HEK293T (cell line): Measurements from ENCODE around the gene HIPK4.

Experiments
- CTCF ChIA-PET: fragments of 350-600 bp; formaldehyde crosslinking; extraction: SDS; loops from one replicate; lab custom pipeline; 2021; ENCODE audit warnings: antibody characterized with exemption, inconsistent platforms; lab: Yijun Ruan, JAX
- POLR2A ChIA-PET: fragments of 350-600 bp; formaldehyde crosslinking; extraction: SDS; loops from one replicate; lab custom pipeline; 2020; ENCODE audit warnings: antibody characterized with exemption, inconsistent platforms; lab: Yijun Ruan, JAX
- DNase-seq: peaks from one replicate; pipeline ENCODE4 v3.0.0; 2012; ENCODE audit warnings: mixed read lengths; ENCODE audit errors: extremely low spot score
- ARNT ChIP-seq: fragments of 450-650 bp; IDR thresholded peaks from 2 replicates; pipeline ENCODE4 v1.6.1; 2017; ENCODE audit warnings: mild to moderate bottlenecking
- BHLHE40 ChIP-seq: fragments of 450-650 bp; IDR thresholded peaks from 2 replicates; pipeline ENCODE4 v1.6.1; 2016; ENCODE audit warnings: mild to moderate bottlenecking, moderate library complexity, borderline replicate concordance
- CTBP1 ChIP-seq: fragments of 450-650 bp; IDR thresholded peaks from 2 replicates; pipeline ENCODE4 v1.6.1; 2016; ENCODE audit warnings: borderline replicate concordance
- ELF4 ChIP-seq: fragments of 450-650 bp; IDR thresholded peaks from 2 replicates; pipeline ENCODE4 v1.6.1; 2017; ENCODE audit warnings: antibody characterized with exemption
- FOXA1 ChIP-seq: fragments of 450-650 bp; IDR thresholded peaks from 2 replicates; pipeline ENCODE4 v1.6.1; 2016; ENCODE audit warnings: mild to moderate bottlenecking
- FOXK2 ChIP-seq: fragments of 450-650 bp; IDR thresholded peaks from 2 replicates; pipeline ENCODE4 v1.6.1; 2016; ENCODE audit warnings: mild to moderate bottlenecking
- FOXM1 ChIP-seq: fragments of 450-650 bp; IDR thresholded peaks from 2 replicates; pipeline ENCODE4 v1.6.1; 2017; ENCODE audit warnings: mild to moderate bottlenecking, borderline replicate concordance
- HDGF ChIP-seq: fragments of 450-650 bp; IDR thresholded peaks from 2 replicates; pipeline ENCODE4 v1.6.1; 2017; ENCODE audit warnings: antibody characterized with exemption, borderline replicate concordance
- L3MBTL2 ChIP-seq: fragments of 450-650 bp; conservative IDR thresholded peaks from 2 replicates; pipeline ENCODE4 v1.6.1; 2016; ENCODE audit warnings: mild to moderate bottlenecking
- LEF1 ChIP-seq: fragments of 450-650 bp; IDR thresholded peaks from 2 replicates; pipeline ENCODE4 v1.6.1; 2017; ENCODE audit warnings: mild to moderate bottlenecking, borderline replicate concordance
- NFRKB ChIP-seq: fragments of 450-650 bp; IDR thresholded peaks from 2 replicates; pipeline ENCODE4 v1.6.1; 2016; ENCODE audit warnings: mild to moderate bottlenecking, moderate library complexity
- SP1 ChIP-seq: fragments of 450-650 bp; IDR thresholded peaks from 2 replicates; pipeline ENCODE4 v1.6.1; 2017
- SUZ12 ChIP-seq: fragments of 450-650 bp; IDR thresholded peaks from 2 replicates; pipeline ENCODE4 v1.6.1; 2016; ENCODE audit warnings: mild to moderate bottlenecking
- TARDBP ChIP-seq: fragments of 450-650 bp; IDR thresholded peaks from 2 replicates; pipeline ENCODE4 v1.6.1; 2016
- ZNF384 ChIP-seq: fragments of 450-650 bp; IDR thresholded peaks from 2 replicates; pipeline ENCODE4 v1.6.1; 2016
- TF ChIP-seq, protein P1 (sequence below): fragments of 450-650 bp; IDR thresholded peaks from 2 replicates; pipeline ENCODE4 v1.6.1; 2016

Gene HIPK4

DNA sequence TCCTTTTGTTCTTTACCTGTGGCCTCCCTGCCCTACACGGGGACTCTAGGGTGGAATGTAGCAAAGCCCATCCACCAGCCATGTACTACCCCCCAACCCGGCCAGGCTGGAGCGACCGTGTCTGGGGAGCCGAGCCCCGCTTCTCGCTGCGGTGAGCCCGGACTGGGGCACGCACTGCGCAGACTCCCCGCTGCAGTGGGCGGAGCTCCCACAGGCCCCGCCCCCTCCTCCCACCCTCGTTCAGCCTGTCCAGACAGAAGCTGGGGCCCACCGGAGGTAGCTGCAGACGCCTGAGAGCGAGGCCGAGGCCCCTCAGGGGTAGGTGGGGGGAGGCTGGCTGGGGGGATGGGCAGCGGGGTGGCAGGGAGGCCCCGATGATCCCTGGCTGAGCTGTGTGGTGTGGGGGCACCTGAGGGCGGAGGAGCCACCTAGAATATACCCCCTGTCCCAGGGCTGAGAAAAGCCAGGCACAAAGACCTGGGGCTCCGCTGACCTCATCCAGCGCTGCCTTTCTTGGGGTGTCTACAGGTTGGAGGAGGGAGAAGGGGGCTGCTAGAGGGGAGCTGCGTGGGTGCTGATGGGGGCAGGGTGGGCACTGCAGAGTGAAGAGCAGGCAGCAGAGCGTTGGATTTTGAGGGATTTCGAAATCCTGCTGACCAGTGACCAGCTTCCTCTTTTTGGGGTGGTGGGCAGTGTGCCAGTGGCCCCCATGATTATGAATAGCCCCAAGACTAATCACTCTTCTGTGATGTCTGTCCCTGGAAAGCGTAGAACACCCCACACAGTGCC is 24.2 kb downstream of the HIPK4 start:
- peak; percentile 79 for DNase-seq
- CTCF ChIA-PET = interaction anchor here (0.6 to 0.7 kb wide), 2 partner anchors 99 to 237 kb away, joined by 3 read pairs; no protein-coding TSS in a partner anchor
- POLR2A ChIA-PET = interaction anchor here (1.1 kb wide), 1 partner anchor 60 kb away, joined by 3 read pairs; no protein-coding TSS in a partner anchor
- no peak for TF ChIP-seq ELF4
- no peak for TF ChIP-seq LEF1
- TF ChIP-seq HDGF = no peak
- no peak for TF ChIP-seq SUZ12
- TF ChIP-seq ARNT = no peak
- TF ChIP-seq NFRKB = no peak
- TF ChIP-seq FOXK2 = no peak
- no peak for TF ChIP-seq FOXM1
- no peak for TF ChIP-seq BHLHE40
- TF ChIP-seq FOXA1 = no peak
- no peak for TF ChIP-seq SP1
- no peak for TF ChIP-seq TARDBP
- no peak for TF ChIP-seq ZNF384
- TF ChIP-seq L3MBTL2 = no peak
- no peak for TF ChIP-seq CTBP1
- TF ChIP-seq, protein P1, sequence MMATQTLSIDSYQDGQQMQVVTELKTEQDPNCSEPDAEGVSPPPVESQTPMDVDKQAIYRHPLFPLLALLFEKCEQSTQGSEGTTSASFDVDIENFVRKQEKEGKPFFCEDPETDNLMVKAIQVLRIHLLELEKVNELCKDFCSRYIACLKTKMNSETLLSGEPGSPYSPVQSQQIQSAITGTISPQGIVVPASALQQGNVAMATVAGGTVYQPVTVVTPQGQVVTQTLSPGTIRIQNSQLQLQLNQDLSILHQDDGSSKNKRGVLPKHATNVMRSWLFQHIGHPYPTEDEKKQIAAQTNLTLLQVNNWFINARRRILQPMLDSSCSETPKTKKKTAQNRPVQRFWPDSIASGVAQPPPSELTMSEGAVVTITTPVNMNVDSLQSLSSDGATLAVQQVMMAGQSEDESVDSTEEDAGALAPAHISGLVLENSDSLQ = no peak

DNA sequence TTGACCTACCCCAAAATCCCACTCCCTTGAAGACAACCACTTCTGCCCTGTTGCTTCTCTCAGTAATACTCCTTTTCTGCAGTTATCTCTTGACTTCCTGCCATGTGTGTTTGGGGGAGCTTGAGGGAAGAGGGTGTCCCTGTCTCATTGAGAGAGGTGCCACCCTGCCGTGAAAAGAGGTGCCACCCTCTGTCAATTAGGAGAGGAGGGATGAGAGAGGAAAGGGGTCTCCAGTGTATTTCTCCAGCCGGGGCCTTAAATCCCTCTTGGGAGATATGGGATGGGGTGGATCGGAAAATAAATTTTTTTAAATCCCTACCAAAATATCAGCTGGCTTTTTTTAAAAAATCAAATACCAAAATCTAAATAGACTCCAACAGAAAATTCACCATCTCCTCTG is 25.0 kb downstream of the HIPK4 start:
- ChIA-PET POLR2A (interaction anchor here (1.6 kb wide), 1 partner anchor 17 kb away, joined by 5 read pairs; the partner anchor contains the start of genes C19orf47 and PLD3), CTCF (interaction anchor here (0.6 kb wide), 2 partner anchors 51 to 99 kb away, joined by 3 read pairs; no protein-coding TSS in a partner anchor)
- TF ChIP-seq FOXK2 = no peak
- no peak for TF ChIP-seq LEF1
- TF ChIP-seq BHLHE40 = no peak
- TF ChIP-seq FOXA1 = no peak
- no peak for TF ChIP-seq CTBP1
- no peak for DNase-seq

GRCh38 chr19:40363069-40363468 is 26.9 kb downstream of the HIPK4 start:
- CTCF ChIA-PET = no interaction called here
- POLR2A ChIA-PET = no interaction called here
- DNase-seq = no peak
- TF ChIP-seq ELF4 = no peak
- TF ChIP-seq ARNT = no peak
- no peak for TF ChIP-seq BHLHE40
- no peak for TF ChIP-seq FOXK2
- TF ChIP-seq LEF1 = no peak
- no peak for TF ChIP-seq L3MBTL2
- no peak for TF ChIP-seq FOXM1
- TF ChIP-seq CTBP1 = no peak
- no peak for TF ChIP-seq SP1
- TF ChIP-seq HDGF = no peak
- TF ChIP-seq TARDBP = no peak
- no peak for TF ChIP-seq ZNF384
- no peak for TF ChIP-seq FOXA1
- no peak for TF ChIP-seq SUZ12
- TF ChIP-seq, protein P1 = no peak

- DNase-seq = no peak
- POLR2A ChIA-PET = no interaction called here
- TF ChIP-seq L3MBTL2 = no peak
- CTCF ChIA-PET = no interaction called here
These were observed 27.8 kb downstream of the HIPK4 start for GRCh38 chr19:40362160-40362559.

GRCh38 chr19:40360708-40361241 is 29.2 kb downstream of the HIPK4 start:
- CTCF ChIA-PET = interaction anchor here (0.6 to 0.7 kb wide), 2 partner anchors 22 to 51 kb away, joined by 3 read pairs; no protein-coding TSS in a partner anchor
- POLR2A ChIA-PET = interaction anchor here (0.6 kb wide), 1 partner anchor 12 kb away, joined by 3 read pairs; the partner anchor contains the start of genes C19orf47 and PLD3
- TF ChIP-seq ZNF384 (no peak), ARNT (no peak), LEF1 (no peak), FOXM1 (no peak), NFRKB (no peak), FOXA1 (no peak), BHLHE40 (no peak), ELF4 (no peak), CTBP1 (no peak), SUZ12 (no peak), L3MBTL2 (no peak), FOXK2 (no peak)
- TF ChIP-seq, protein P1 = no peak
- no peak for DNase-seq

- ChIA-PET CTCF (interaction anchor here (0.6 kb wide), 1 partner anchor 50 kb away, joined by 3 read pairs; no protein-coding TSS in a partner anchor), POLR2A (interaction anchor here (0.6 kb wide), 1 partner anchor 12 kb away, joined by 3 read pairs; the partner anchor contains the start of genes C19orf47 and PLD3)
- no peak for TF ChIP-seq HDGF
- no peak for TF ChIP-seq ARNT
- no peak for TF ChIP-seq ELF4
- TF ChIP-seq NFRKB = no peak
- TF ChIP-seq CTBP1 = no peak
- no peak for TF ChIP-seq FOXA1
These were observed 29.8 kb downstream of the HIPK4 start for GRCh38 chr19:40360020-40360707.

More at GRCh38 chr19:40360020-40360707, 29.8 kb downstream of the HIPK4 start:
- no peak for DNase-seq
